ENCODE results near the gene ENHO.
"Not testable (repeated sequence)": the region's sequence is repeated elsewhere in the genome, so short reads cannot be mapped to it uniquely, and the experiment has no call there.

Gene ENHO

DNA sequence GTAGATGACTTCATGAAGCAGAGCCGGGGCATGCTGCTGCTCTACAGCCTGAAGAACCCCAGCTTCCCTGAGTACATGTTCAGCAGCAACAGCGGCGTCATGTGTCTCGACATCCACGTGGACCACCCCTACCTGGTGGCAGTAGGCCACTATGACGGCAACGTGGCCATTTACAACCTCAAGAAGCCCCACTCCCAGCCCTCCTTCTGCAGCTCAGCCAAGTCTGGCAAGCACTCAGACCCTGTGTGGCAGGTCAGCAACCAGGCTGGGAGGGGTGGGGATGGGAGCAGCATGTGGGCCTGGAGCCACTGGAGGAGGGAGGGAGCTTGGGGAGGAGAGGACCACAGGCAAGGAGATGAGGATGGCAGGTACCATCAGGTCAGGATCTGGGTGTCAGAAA, 16.2 kb downstream of the ENHO start:
- DNase-seq (ENCODE audit: low read depth in 2 of 2) = no peak

- DNase-seq (ENCODE audit: low read depth in 2 of 2) = no peak
Observed at GRCh38 chr9:34505370-34506120, 17.2 kb downstream of the ENHO start.

- DNase-seq (ENCODE audit: low read depth in 2 of 2) = no peak
Observed at GRCh38 chr9:34503406-34503805, 19.4 kb downstream of the ENHO start.

- DNase-seq (ENCODE audit: low read depth in 2 of 2) = no peak
Observed at GRCh38 chr9:34502891-34503290, 19.9 kb downstream of the ENHO start.

DNA sequence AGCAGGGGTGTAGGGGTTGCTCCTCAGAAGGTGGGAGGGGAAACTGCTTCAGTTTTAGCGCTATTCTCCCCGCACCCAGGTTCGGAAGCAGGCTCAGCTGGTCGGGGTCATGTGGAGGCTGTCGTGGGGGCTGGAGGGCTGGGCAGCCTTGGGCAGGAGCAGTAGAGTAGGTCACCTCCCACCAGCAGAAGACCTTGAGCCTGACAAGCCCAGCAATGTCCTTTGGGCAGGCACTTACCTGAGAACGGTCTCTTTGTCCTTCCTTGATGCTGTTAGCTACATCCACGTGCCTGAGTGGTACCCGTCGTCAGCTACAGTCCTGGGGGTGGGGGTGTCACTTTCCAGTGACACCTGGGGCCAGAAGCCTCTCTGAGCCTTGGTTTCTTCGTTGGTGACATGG, 20.3 kb downstream of the ENHO start:
- no peak for DNase-seq (ENCODE audit: low read depth in 2 of 2)

- no peak for DNase-seq (ENCODE audit: low read depth in 2 of 2)
Observed at GRCh38 chr9:34501889-34502425, 20.8 kb downstream of the ENHO start.

- no peak for DNase-seq (ENCODE audit: low read depth in 2 of 2)
Observed at GRCh38 chr9:34501372-34501771, 21.4 kb downstream of the ENHO start.

GRCh38 chr9:34500623-34501267, 22.0 kb downstream of the ENHO start:
- peak; percentile 47 to 69 for DNase-seq (ENCODE audit: low read depth in 2 of 2)

- no peak for DNase-seq (ENCODE audit: low read depth in 2 of 2)
Observed at GRCh38 chr9:34499076-34499475, 23.7 kb downstream of the ENHO start.

- DNase-seq (ENCODE audit: low read depth in 2 of 2) = no peak
Observed at GRCh38 chr9:34498553-34498952, 24.2 kb downstream of the ENHO start.

DNA sequence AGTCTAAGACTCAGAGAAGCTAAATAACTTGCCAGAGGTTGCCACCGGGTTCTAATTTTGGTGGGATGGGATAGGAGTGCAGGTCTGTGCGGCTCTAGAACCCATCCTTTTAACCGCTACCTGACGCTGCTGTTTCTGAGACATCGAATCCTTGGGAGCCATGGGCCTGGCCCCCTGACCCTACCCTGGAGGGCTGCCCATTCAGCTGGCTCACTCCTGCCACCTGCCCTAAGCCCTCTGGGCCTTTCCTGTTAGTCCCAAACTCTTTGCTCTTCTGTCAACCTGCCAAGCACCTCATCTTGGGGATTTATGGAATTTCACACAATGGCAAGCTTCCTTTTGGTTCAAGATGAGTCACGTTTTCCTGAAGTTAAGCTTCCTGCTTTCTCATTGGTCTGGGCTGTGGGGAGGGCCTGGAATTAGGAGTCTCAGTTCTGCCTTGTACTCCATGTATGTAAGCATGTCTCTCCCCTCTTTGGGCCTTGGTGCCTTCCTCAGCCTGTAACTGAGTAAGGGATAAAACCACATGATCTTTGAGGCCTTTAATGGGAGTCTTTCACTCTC, 26.6 kb downstream of the ENHO start:
- no peak for DNase-seq (ENCODE audit: low read depth in 2 of 2)

DNA sequence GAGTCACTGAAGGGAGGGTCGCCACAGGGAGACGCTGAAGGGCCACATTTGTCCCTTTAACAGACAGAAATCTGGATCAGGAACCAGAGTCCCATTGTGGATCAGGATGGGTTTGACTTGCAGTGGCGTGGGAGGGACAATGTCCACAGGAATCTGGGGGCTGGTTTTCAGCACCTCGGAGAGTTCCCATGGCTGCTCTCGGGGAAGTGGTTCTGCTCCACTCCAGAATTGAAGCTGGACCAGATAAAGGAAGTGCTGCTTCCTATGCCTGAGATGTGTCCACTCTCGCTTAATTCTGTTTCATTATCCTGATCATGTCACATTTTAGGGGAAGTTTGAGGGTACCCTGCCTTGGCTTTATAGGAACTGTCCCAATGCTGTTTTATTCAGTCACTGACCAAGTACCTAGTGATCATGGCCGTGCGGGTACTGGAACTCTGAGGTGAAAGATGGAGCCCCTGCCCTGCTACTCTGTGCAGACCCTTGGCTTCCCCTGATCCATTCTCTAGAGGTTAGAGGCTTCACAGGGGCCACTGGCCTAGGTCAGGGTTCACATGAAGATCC, 28.7 kb downstream of the ENHO start:
- DNase-seq (ENCODE audit: low read depth in 2 of 2) = peak in 1 of 2 donors; percentile 3

- DNase-seq (ENCODE audit: low read depth in 2 of 2) = no peak
Observed at GRCh38 chr9:34492051-34492450, 30.7 kb downstream of the ENHO start.

DNA sequence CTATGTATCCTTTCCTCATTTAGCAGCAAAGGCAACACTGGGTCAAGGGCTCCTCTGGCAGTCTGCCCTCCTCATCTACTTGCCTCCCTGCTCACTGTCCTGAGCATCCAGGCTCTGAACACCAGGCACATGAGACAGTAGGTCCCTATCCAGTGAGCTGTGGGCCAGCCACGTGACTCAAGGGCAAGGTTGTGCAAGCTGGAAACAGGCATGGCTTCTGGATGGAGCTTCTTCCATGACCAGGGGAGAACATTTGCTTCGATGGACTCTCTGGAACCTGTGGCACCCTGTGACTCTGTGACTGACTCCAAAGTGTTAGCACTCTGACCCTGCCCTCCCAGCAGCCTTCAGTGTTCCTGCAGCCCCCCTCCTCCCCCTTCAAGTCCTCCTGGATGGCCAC, 31.2 kb downstream of the ENHO start:
- no peak for DNase-seq (ENCODE audit: low read depth in 2 of 2)

DNA sequence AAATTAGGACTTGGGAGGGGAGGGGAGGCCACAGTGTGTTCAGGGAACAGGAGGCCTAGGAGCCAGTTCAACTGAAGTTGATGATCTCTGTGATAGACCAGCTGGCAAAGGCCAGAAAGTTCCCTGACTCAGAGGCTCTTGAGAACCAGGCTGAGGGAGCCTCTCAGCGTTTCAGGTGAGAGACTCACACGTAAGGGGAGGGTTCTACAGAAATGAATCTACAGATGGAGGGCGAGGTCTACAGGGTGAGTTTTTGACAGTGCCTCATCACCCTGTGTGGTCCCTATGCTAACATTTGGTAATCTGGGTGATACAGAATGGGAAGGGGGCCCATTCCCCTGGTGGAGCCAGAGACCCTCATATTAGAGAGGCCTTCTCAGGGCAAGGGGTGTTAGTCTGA, 32.0 kb downstream of the ENHO start:
- DNase-seq (ENCODE audit: low read depth in 2 of 2) = no peak

GRCh38 chr9:34490360-34490759, 32.4 kb downstream of the ENHO start:
- DNase-seq (ENCODE audit: low read depth in 2 of 2) = no peak

DNA sequence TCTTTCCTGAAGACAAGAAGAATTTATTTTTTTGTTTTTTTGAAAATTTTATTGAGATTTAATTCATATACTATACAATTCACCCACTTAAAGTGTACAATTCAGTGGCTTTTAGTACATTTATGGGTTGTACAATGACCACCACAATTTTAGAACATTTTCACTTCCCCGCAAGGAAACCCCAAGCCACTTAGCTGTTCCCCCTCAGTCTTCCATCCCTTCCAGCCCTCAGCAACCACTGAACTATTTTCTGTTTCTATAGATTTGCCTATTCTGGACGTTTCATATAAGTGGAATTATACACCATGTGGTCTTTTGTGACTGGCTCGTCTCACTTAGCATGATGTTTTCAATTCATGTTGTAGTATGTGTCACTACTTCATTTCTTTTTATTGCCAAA, 36.2 kb downstream of the ENHO start:
- no peak for DNase-seq (ENCODE audit: low read depth in 2 of 2)

- DNase-seq (ENCODE audit: low read depth in 2 of 2) = no peak
Observed at GRCh38 chr9:34485822-34486221, 37.0 kb downstream of the ENHO start.

GRCh38 chr9:34484678-34485077, 38.1 kb downstream of the ENHO start:
- no peak for DNase-seq (ENCODE audit: low read depth in 2 of 2)

DNA sequence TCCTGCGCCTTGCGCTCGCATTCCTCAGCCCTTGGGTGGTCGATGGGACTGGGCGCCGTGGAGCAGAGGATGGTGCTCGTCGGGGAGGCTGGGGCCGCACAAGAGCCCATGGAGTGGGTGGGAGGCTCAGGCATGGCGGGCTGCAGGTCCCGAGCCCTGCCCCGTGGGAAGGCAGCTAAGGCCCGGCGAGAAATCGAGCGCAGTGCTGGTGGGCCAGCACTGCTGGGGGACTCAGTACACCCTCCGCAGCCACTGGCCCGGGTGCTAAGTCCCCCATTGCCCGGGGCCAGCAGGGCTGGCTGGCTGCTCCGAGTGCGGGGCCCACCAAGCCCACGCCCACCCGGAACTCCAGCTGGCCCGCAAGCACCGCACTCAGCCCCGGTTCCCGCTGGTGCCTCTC, 40.0 kb downstream of the ENHO start:
- not testable (repeated sequence) for DNase-seq (ENCODE audit: low read depth in 2 of 2)

GRCh38 chr9:34481620-34482019, 41.2 kb downstream of the ENHO start:
- not testable (repeated sequence) for DNase-seq (ENCODE audit: low read depth in 2 of 2)

DNA sequence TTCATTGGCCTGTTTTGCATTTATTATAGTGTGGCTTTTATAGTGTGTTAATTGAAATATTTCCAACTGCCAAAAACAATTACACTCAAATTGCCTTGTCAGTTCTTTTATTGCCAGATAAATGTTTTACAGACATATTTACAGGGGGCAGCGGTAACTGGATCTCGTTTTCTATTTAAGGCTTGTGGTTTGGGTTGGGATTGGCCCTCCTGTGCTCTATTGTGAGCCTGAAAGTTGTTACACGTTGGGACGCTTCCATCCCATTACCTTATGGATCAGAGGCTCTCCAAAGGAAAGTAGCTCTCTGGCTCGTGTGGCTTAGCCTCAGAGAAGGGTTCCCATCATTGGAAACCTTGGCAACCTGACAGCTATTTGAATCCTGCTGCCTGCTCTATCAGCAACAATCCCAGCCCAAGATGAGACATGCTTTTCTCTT, 43.3 kb downstream of the ENHO start:
- DNase-seq (ENCODE audit: low read depth in 2 of 2) = no peak

GRCh38 chr9:34477541-34477940, 45.2 kb downstream of the ENHO start:
- no peak for DNase-seq (ENCODE audit: low read depth in 2 of 2)

Data from stimulated activated CD8-positive, alpha-beta memory T cell treated with anti-CD3 and anti-CD28 coated beads, Interleukin-2, amount 100 ng/mL, for 48 hours (primary cell).